GM23338 (cell line): ENCODE results near the gene MYH15.

Experiments
- CTCF ChIP-seq, 2 experiments: fragments of 200-600 bp in 1 of 2; sonication (generic) in 1 of 2; conservative IDR thresholded peaks; 2 replicates each; pipeline versions ENCODE4 v1.5.1 to v1.6.1; 2016 to 2017; ENCODE audit warnings: antibody characterized with exemption in 2 of 2, low read depth in 2 of 2, mild to moderate bottlenecking in 2 of 2, moderate library complexity in 1 of 2
- NANOG ChIP-seq: IDR thresholded peaks from 2 replicates; pipeline ENCODE4 v1.6.1; 2016; ENCODE audit warnings: antibody characterized with exemption, borderline replicate concordance

- TF ChIP-seq NANOG, result no peak
- no peak for TF ChIP-seq CTCF (conservative IDR thresholded peaks at IDR 0.05; ENCODE audit: low read depth in 2 of 2)
Observed at GRCh38 chr3:108407886-108408285, 102.5 kb downstream of the MYH15 start.
